Heart right ventricle (tissue), 16 donors: Measurements from ENCODE around the gene KIF26A. TPM values are rescaled to one million over a fixed set of nuclear protein-coding genes. Genes with fewer than 3 reads are reported as not detected.

Experiments used
- ATAC-seq, 8 donors: fragments of 200-7000 bp; cut with Tn5 transposase; one replicate each; pipeline ENCODE4 v1.9.1; 2020; ENCODE audit warnings: mild to moderate bottlenecking in 8 of 8, moderate library complexity in 8 of 8, moderate number of reproducible peaks in 1 of 8
- DNase-seq, 2 donors: peaks; one replicate each; pipeline ENCODE4 v3.0.0-alpha.2; 2020
- H3K27ac ChIP-seq, 10 donors: fragments of 200-600 bp; sonication (generic) in 2 of 10; one replicate each; pipeline versions ENCODE4 v1.5.0 to v1.8.0; 2020 to 2022; ENCODE audit warnings: mild to moderate bottlenecking in 3 of 10
- H3K27me3 ChIP-seq, 7 donors: fragments of 200-600 bp; one replicate each; pipeline ENCODE4 v1.8.0; 2021 to 2022; ENCODE audit warnings: mild to moderate bottlenecking in 2 of 7
- H3K36me3 ChIP-seq, 9 donors: fragments of 200-600 bp; sonication (generic) in 1 of 9; one replicate each; pipeline versions ENCODE4 v1.5.0 to v1.8.0; 2020 to 2022; ENCODE audit warnings: mild to moderate bottlenecking in 2 of 9
- H3K4me1 ChIP-seq, 9 donors: fragments of 200-600 bp; sonication (generic) in 1 of 9; one replicate each; pipeline versions ENCODE4 v1.5.0 to v1.8.0; 2020 to 2022; ENCODE audit warnings: mild to moderate bottlenecking in 4 of 9
- H3K4me3 ChIP-seq, 10 donors: fragments of 200-600 bp; sonication (generic) in 2 of 10; one replicate each; pipeline versions ENCODE4 v1.5.0 to v1.8.0; 2020 to 2022; ENCODE audit warnings: mild to moderate bottlenecking in 7 of 10, moderate library complexity in 2 of 10
- H3K9me3 ChIP-seq, 11 donors: fragments of 200-600 bp in 10 of 11; sonication (generic) in 2 of 11; one replicate each; pipeline versions ENCODE4 v1.5.0 to v1.8.0; 2013 to 2022; ENCODE audit warnings: mild to moderate bottlenecking in 2 of 11, control low read depth in 1 of 11, moderate library complexity in 1 of 11
- CTCF ChIP-seq, 9 donors: fragments of 200-600 bp; sonication (generic) in 2 of 9; IDR thresholded peaks; one replicate each; pipeline versions ENCODE4 v1.5.0 to v1.8.0; 2021 to 2022; ENCODE audit warnings: antibody characterized with exemption in 9 of 9, mild to moderate bottlenecking in 5 of 9, moderate library complexity in 1 of 9
- WGBS, 2 donors: extraction: QIAGEN DNeasy Blood & Tissue Kit; methylation state at CpG; one replicate each; pipeline ENCODE4 v1.1.7; 2013; ENCODE audit warnings: inconsistent platforms in 1 of 2; 5-methylcytosine and 5-hydroxymethylcytosine counted together
- intact Hi-C, 10 donors: fragments of 100-400 bp; cut with DNase I; formaldehyde crosslinking; loops; one replicate each; pipeline versions ENCODE4 v1.11.1 to v1.14.2; 2022
- polyA plus RNA-seq, 2 donors: library from polyadenylated mRNA; stranded (reverse); fragments of 200-250 nt; gene quantifications; one replicate each; pipeline ENCODE4 v1.2.3, GENCODE V29; 2013
- total RNA-seq, 10 donors: library from RNA; stranded (reverse); fragmentation: NEBNext Ultra II Directional in 3 of 10; extraction: Animal tissue kit (Norgen Biotek cat#: 25700) in 3 of 10; gene quantifications; one replicate each; pipeline versions ENCODE4 v1.2.1 to v1.2.4, GENCODE V29; 2021 to 2023
- donor health status: Arrhythmogenic right ventricular cardiomyopathy.
- donor health status: ischemic (EF 13 %, LVEDD 7.1; RV severe dilation, severe dysfunction).
- donor health status: healthy with polysubstance abuse.
- donor health status: DM: no; HTN: yes; CAD: no.
- donor health status: DM: no; HTN: no; CAD: no.
- donor health status: ischemic (EF 25% LVEDD 6.9; RV normal size, moderate dysfunction).
- donor health status: ischemic (EF 25% LVEDD 5.7; RV mildly dilated, moderate dysfunction).
- donor health status: healthy.
- donor health status: DM: yes; HTN: yes; CAD: no.
- donor health status: Ischemic cardiomyopathy.
- donor health status: ischemic (EF 35%, LVEDD 5.7; RV mildly dilated, moderate dysfunction).
- donor health status: nonischemic (EF 11% LVEDD 7.7; RV severe dilation, severe dysfunction).
- donor health status: DM: yes; HTN: yes; CAD: no.
- donor health status: PGD.
- donor health status: ischemic (EF 29% LVEDD 5.4; RV normal size, mild dysfunction).
- donor health status: nonischemic (EF 23%, LVEDD 6.1; RV moderate dilation, normal function).

The KIF26A gene
- total and polyA plus RNA-seq, 12 donors: 4.1 to 12.2 (median 6.6) TPM

GRCh38 chr14:104091927-104092771, 46.2 kb upstream of the KIF26A start:
- no peak overlapping the region for H3K27ac ChIP-seq
- intact Hi-C loops: loop anchor here in 4 of 10 donors (5.0 to 10.0 kb wide), 4 partner anchors 470 to 545 kb away; no protein-coding TSS in a partner anchor
- H3K4me1 ChIP-seq: peaks cover 0 to 6% (median 3%) of the 10 kb centered on the region in 9 donors
- H3K27me3 ChIP-seq: peaks cover 0 to 24% (median 18%) of the 10 kb centered on the region in 7 donors
- TF ChIP-seq CTCF (IDR thresholded peaks at IDR 0.05): no peak
- H3K4me3 ChIP-seq: no peak overlapping the region
- H3K36me3 ChIP-seq: no peaks in the 10 kb centered on the region
- ATAC-seq (no peak), DNase-seq (no peak)
- no peaks in the 10 kb centered on the region for H3K9me3 ChIP-seq
- 83% methylated on average over 23 of the region's 23 CpGs for WGBS, 2 donors

GRCh38 chr14:104092931-104093365, 45.4 kb upstream of the KIF26A start:
- no peak overlapping the region for H3K27ac ChIP-seq
- no peak overlapping the region for H3K4me3 ChIP-seq
- no peak for DNase-seq
- WGBS, 2 donors: 67 to 70% methylated on average over 11 of the region's 11 CpGs
- intact Hi-C loops: loop anchor here in 4 of 10 donors (5.0 to 10.0 kb wide), 4 partner anchors 469 to 544 kb away; no protein-coding TSS in a partner anchor
- no peaks in the 10 kb centered on the region for H3K36me3 ChIP-seq
- H3K27me3 ChIP-seq: peaks cover 0 to 21% (median 12%) of the 10 kb centered on the region in 7 donors
- no peaks in the 10 kb centered on the region for H3K9me3 ChIP-seq
- no peak for TF ChIP-seq CTCF (IDR thresholded peaks at IDR 0.05)
- ATAC-seq: no peak
- peaks cover 0 to 6% (median 0%) of the 10 kb centered on the region in 9 donors for H3K4me1 ChIP-seq

- peak in 1 of 2 donors; percentile 17 for DNase-seq
- intact Hi-C loops: loop anchor here in 4 of 10 donors (5.0 to 10.0 kb wide), 4 partner anchors 469 to 544 kb away; no protein-coding TSS in a partner anchor
- Histone ChIP-seq H3K9me3 (no peaks in the 10 kb centered on the region), H3K27me3 (peaks cover 0 to 21% (median 10%) of the 10 kb centered on the region in 7 donors), H3K4me3 (no peak overlapping the region), H3K27ac (no peak overlapping the region), H3K36me3 (no peaks in the 10 kb centered on the region), H3K4me1 (peaks cover 0 to 6% (median 0%) of the 10 kb centered on the region in 9 donors)
- peak in 3 of 8 donors; percentile 6 to 24 (median 10) for ATAC-seq
- TF ChIP-seq CTCF (IDR thresholded peaks at IDR 0.05): no peak
- WGBS, 2 donors: 67% methylated on average over 18 of the region's 18 CpGs
These were observed 44.9 kb upstream of the KIF26A start for GRCh38 chr14:104093366-104094055.

GRCh38 chr14:104094056-104094708, 44.2 kb upstream of the KIF26A start:
- whole genome bisulfite sequencing, 2 donors: 57 to 65% methylated on average over 20 of the region's 20 CpGs
- DNase-seq: no peak
- no peak for TF ChIP-seq CTCF (IDR thresholded peaks at IDR 0.05)
- Histone ChIP-seq H3K27me3 (peaks cover 0 to 21% (median 10%) of the 10 kb centered on the region in 7 donors), H3K27ac (no peak overlapping the region), H3K36me3 (no peaks in the 10 kb centered on the region), H3K9me3 (no peaks in the 10 kb centered on the region), H3K4me1 (peaks cover 0 to 6% (median 0%) of the 10 kb centered on the region in 9 donors), H3K4me3 (no peak overlapping the region)
- intact Hi-C loops: loop anchor here in 4 of 10 donors (5.0 to 10.0 kb wide), 4 partner anchors 468 to 543 kb away; no protein-coding TSS in a partner anchor
- ATAC-seq: peak in 1 of 8 donors; percentile 3
